WTC11 (cell line): ENCODE data around the gene P2RY12. TPM values are rescaled to one million over a fixed set of nuclear protein-coding genes. Genes with fewer than 3 reads are reported as not detected.

ENCODE experiments used
- ATAC-seq: fragments of 200-7000 bp; cut with Tn5 transposase; 2 replicates; pipeline ENCODE4 v1.10.0; 2021; ENCODE audit warnings: mild to moderate bottlenecking, moderate library complexity
- CTCF ChIA-PET: fragments of 300-600 bp; sonication (Branson Sonifier 250); formaldehyde crosslinking; loops from one replicate; lab custom pipeline; 2021; ENCODE audit warnings: antibody characterized with exemption; lab: Charles Lee
- POLR2A ChIA-PET: fragments of 350-600 bp; sonication (Branson Sonifier 250); formaldehyde crosslinking; loops from one replicate; lab custom pipeline; 2021; ENCODE audit warnings: antibody characterized with exemption; lab: Charles Lee
- DNase-seq: peaks from one replicate; pipeline ENCODE4 v3.0.0; 2021; ENCODE audit warnings: low spot score
- H3K27ac Mint-ChIP-seq: 2 replicates; pipeline ENCODE4 v1.8.0; 2021; ENCODE audit warnings: mixed read lengths
- H3K27me3 Mint-ChIP-seq: 2 replicates; pipeline ENCODE4 v1.8.0; 2021; ENCODE audit warnings: low read depth, mild to moderate bottlenecking, moderate library complexity, mixed read lengths
- H3K36me3 Mint-ChIP-seq: 2 replicates; pipeline ENCODE4 v1.8.0; 2021; ENCODE audit warnings: mixed read lengths
- H3K4me1 Mint-ChIP-seq: 2 replicates; pipeline ENCODE4 v1.8.0; 2022; ENCODE audit warnings: mixed read lengths
- H3K4me3 Mint-ChIP-seq: 2 replicates; pipeline ENCODE4 v1.8.0; 2021; ENCODE audit warnings: mild to moderate bottlenecking, moderate library complexity, mixed read lengths
- H3K9me3 Mint-ChIP-seq: 2 replicates; pipeline ENCODE4 v1.8.0; 2021; ENCODE audit warnings: mixed read lengths
- CBFB ChIP-seq: sonication (generic); formaldehyde crosslinking; IDR thresholded peaks from 2 replicates; pipeline ENCODE4 v1.8.1; 2022; ENCODE audit warnings: mild to moderate bottlenecking, low read depth, missing genetic modification reagents
- EMX1 ChIP-seq: fragments of 250-450 bp; sonication (Bioruptor Pico); IDR thresholded peaks from 2 replicates; pipeline ENCODE4 v1.8.0; 2021; ENCODE audit warnings: mild to moderate bottlenecking
- ETV6 ChIP-seq: sonication (generic); formaldehyde crosslinking; IDR thresholded peaks from 2 replicates; pipeline ENCODE4 v1.8.1; 2022; ENCODE audit warnings: mild to moderate bottlenecking, missing genetic modification reagents
- IRF2 ChIP-seq: sonication (generic); formaldehyde crosslinking; IDR thresholded peaks from 2 replicates; pipeline ENCODE4 v1.8.0; 2022; ENCODE audit warnings: low read depth, missing genetic modification reagents, borderline replicate concordance
- KAT7 ChIP-seq: sonication (generic); formaldehyde crosslinking; IDR thresholded peaks from 2 replicates; pipeline ENCODE4 v1.8.1; 2023; ENCODE audit warnings: missing genetic modification reagents, mild to moderate bottlenecking, borderline replicate concordance
- NR3C1 ChIP-seq: sonication (generic); formaldehyde crosslinking; conservative IDR thresholded peaks from 2 replicates; pipeline ENCODE4 v1.8.1; 2023; ENCODE audit warnings: low read depth, mild to moderate bottlenecking, missing genetic modification reagents
- SMAD4 ChIP-seq: sonication (generic); formaldehyde crosslinking; IDR thresholded peaks from 2 replicates; pipeline ENCODE4 v1.8.0; 2022; ENCODE audit warnings: mild to moderate bottlenecking, missing genetic modification reagents
- SOX15 ChIP-seq: fragments of 250-450 bp; sonication (Bioruptor Pico); IDR thresholded peaks from 2 replicates; pipeline ENCODE4 v1.9.0; 2021; ENCODE audit warnings: mild to moderate bottlenecking
- ZNF138 ChIP-seq: sonication (generic); formaldehyde crosslinking; conservative IDR thresholded peaks from 2 replicates; pipeline ENCODE4 v1.8.1; 2022; ENCODE audit warnings: mild to moderate bottlenecking, moderate library complexity, missing genetic modification reagents
- ZNF317 ChIP-seq: sonication (generic); formaldehyde crosslinking; IDR thresholded peaks from 2 replicates; pipeline ENCODE4 v1.8.1; 2023; ENCODE audit warnings: low read depth, mild to moderate bottlenecking, moderate library complexity, missing genetic modification reagents, borderline replicate concordance
- ZNF423 ChIP-seq: fragments of 250-450 bp; sonication (Bioruptor Pico); IDR thresholded peaks from 2 replicates; pipeline ENCODE4 v2.1.2; 2022; ENCODE audit warnings: mild to moderate bottlenecking, moderate library complexity
- total RNA-seq: library from RNA; stranded (reverse); gene quantifications from 3 replicates; pipeline ENCODE4 v1.2.3, GENCODE V29; 2021
- TF ChIP-seq, protein P1 (sequence below): sonication (generic); formaldehyde crosslinking; IDR thresholded peaks from 2 replicates; pipeline ENCODE4 v1.8.1; 2022; ENCODE audit warnings: low read depth, missing genetic modification reagents, borderline replicate concordance
- TF ChIP-seq, protein P2 (sequence below): sonication (generic); formaldehyde crosslinking; IDR thresholded peaks from 2 replicates; pipeline ENCODE4 v1.8.1; 2023; ENCODE audit warnings: mild to moderate bottlenecking, missing genetic modification reagents, moderate library complexity
- TF ChIP-seq, protein P3 (sequence below): fragments of 200-600 bp; IDR thresholded peaks from 2 replicates; pipeline ENCODE4 v1.8.0; 2022; ENCODE audit warnings: antibody characterized with exemption
- TF ChIP-seq, protein P4 (sequence below): sonication (generic); formaldehyde crosslinking; IDR thresholded peaks from 2 replicates; pipeline ENCODE4 v1.8.1; 2023; ENCODE audit warnings: mild to moderate bottlenecking, moderate library complexity, missing genetic modification reagents
- TF ChIP-seq, protein P5 (sequence below): fragments of 250-450 bp; sonication (Bioruptor Pico); IDR thresholded peaks from 2 replicates; pipeline ENCODE4 v1.9.0; 2021; ENCODE audit warnings: moderate library complexity, mild to moderate bottlenecking, inconsistent platforms, borderline replicate concordance

P2RY12 gene
- total RNA-seq, 1 experiment from 2014 or later: not detected

DNA sequence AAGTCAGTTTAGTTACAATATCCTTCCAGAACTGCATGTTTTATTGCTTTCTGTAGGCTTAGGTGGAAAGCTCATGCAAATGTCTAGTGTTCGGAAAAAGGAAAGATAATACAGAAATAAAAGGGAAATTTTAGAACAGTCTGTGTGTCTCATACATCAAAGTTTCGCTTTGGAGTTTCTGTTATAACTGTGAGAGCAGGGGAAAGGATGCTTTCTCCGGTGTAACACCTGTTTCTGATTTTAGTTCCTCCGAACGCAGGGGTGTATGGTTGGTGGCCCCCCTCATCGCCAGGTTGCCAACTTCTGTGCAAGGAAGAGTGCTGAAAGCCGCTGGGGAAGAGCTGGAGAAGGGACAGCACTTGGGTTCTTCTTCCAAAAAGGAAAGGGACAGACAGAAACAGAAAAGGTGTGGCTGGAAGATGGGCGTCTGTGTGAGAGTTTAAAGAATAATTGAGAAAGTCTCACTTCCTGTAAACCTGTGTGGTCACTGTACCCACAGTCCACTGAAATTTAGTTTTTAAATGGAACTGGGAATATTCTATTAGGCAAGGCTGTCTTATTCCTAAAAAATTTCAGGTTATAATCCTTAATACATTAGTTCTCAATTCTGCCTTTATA is 6.7 kb downstream of the P2RY12 start:
- DNase-seq (no peak), ATAC-seq (no peak)
- POLR2A ChIA-PET: interaction anchor here (0.7 kb wide), 1 partner anchor 33 kb away, joined by 3 read pairs; no protein-coding TSS in a partner anchor
- H3K27me3 Mint-ChIP-seq: no peaks in the 10 kb centered on the region
- H3K36me3 Mint-ChIP-seq: peaks cover 5% of the 10 kb centered on the region
- CTCF ChIA-PET: interaction anchor here (1.0 to 2.7 kb wide), 2 partner anchors 16 to 22 kb away, joined by 4 to 17 read pairs; no protein-coding TSS in a partner anchor
- no peak overlapping the region for H3K27ac Mint-ChIP-seq
- no peaks in the 10 kb centered on the region for H3K9me3 Mint-ChIP-seq
- peaks cover 3% of the 10 kb centered on the region for H3K4me1 Mint-ChIP-seq
- TF ChIP-seq EMX1 (CRISPR knock-in tag) (no peak), ZNF317 (CRISPR knock-in tag) (no peak), SMAD4 (CRISPR knock-in tag) (no peak)
- TF ChIP-seq, protein P1, sequence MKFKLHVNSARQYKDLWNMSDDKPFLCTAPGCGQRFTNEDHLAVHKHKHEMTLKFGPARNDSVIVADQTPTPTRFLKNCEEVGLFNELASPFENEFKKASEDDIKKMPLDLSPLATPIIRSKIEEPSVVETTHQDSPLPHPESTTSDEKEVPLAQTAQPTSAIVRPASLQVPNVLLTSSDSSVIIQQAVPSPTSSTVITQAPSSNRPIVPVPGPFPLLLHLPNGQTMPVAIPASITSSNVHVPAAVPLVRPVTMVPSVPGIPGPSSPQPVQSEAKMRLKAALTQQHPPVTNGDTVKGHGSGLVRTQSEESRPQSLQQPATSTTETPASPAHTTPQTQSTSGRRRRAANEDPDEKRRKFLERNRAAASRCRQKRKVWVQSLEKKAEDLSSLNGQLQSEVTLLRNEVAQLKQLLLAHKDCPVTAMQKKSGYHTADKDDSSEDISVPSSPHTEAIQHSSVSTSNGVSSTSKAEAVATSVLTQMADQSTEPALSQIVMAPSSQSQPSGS (CRISPR knock-in tag): no peak
- TF ChIP-seq, protein P2, sequence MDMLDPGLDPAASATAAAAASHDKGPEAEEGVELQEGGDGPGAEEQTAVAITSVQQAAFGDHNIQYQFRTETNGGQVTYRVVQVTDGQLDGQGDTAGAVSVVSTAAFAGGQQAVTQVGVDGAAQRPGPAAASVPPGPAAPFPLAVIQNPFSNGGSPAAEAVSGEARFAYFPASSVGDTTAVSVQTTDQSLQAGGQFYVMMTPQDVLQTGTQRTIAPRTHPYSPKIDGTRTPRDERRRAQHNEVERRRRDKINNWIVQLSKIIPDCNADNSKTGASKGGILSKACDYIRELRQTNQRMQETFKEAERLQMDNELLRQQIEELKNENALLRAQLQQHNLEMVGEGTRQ (CRISPR knock-in tag): no peak
- H3K4me3 Mint-ChIP-seq: no peak overlapping the region

DNA sequence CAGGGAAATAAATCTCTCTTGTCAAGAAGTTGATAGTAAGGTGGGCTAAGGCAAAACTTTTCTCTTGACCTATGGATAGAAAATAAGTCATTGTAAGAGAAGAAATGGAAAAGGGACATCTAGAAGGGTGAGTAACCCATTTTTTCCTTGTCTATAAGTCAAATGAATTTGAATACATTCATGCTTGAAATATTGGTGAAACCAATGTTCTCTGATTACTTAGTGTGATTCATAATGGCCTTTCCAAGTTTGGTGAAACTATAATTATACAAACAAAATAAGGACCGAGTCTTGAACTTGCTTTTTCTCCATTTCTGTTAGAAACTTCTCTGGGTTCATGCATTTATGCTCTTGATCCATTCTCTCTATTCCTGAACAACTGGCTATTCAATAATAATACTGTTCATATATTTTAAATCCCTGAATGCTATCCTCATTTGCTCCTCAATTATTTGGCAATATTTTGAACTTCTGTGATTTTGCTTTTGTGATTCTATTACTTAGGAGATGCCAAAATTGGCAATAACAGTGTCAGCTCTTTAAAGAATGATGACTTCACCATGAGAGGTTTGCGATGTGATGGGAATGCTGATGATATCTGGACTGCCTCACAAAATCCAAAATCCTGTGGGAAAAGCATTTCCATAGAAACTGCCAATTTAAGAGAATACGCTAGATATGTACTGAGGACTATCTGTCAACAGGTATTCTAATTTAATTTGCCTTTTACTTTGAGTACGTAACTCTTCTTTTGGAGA is 12.3 kb downstream of the P2RY12 start:
- POLR2A ChIA-PET: no interaction called here
- ATAC-seq: no peak
- Mint-ChIP-seq H3K27ac (no peak overlapping the region), H3K4me1 (peaks cover under 1% of the 10 kb centered on the region; the same call in 1 of the 2 replicates), H3K36me3 (peaks cover 3% of the 10 kb centered on the region; the same call in 1 of the 2 replicates), H3K27me3 (no peaks in the 10 kb centered on the region), H3K9me3 (no peaks in the 10 kb centered on the region), H3K4me3 (no peak overlapping the region)
- DNase-seq: no peak
- TF ChIP-seq, protein P3, sequence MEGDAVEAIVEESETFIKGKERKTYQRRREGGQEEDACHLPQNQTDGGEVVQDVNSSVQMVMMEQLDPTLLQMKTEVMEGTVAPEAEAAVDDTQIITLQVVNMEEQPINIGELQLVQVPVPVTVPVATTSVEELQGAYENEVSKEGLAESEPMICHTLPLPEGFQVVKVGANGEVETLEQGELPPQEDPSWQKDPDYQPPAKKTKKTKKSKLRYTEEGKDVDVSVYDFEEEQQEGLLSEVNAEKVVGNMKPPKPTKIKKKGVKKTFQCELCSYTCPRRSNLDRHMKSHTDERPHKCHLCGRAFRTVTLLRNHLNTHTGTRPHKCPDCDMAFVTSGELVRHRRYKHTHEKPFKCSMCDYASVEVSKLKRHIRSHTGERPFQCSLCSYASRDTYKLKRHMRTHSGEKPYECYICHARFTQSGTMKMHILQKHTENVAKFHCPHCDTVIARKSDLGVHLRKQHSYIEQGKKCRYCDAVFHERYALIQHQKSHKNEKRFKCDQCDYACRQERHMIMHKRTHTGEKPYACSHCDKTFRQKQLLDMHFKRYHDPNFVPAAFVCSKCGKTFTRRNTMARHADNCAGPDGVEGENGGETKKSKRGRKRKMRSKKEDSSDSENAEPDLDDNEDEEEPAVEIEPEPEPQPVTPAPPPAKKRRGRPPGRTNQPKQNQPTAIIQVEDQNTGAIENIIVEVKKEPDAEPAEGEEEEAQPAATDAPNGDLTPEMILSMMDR: no peak
- TF ChIP-seq, protein P4, sequence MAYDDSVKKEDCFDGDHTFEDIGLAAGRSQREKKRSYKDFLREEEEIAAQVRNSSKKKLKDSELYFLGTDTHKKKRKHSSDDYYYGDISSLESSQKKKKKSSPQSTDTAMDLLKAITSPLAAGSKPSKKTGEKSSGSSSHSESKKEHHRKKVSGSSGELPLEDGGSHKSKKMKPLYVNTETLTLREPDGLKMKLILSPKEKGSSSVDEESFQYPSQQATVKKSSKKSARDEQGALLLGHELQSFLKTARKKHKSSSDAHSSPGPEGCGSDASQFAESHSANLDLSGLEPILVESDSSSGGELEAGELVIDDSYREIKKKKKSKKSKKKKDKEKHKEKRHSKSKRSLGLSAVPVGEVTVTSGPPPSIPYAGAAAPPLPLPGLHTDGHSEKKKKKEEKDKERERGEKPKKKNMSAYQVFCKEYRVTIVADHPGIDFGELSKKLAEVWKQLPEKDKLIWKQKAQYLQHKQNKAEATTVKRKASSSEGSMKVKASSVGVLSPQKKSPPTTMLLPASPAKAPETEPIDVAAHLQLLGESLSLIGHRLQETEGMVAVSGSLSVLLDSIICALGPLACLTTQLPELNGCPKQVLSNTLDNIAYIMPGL (CRISPR knock-in tag): no peak
- TF ChIP-seq, protein P5, sequence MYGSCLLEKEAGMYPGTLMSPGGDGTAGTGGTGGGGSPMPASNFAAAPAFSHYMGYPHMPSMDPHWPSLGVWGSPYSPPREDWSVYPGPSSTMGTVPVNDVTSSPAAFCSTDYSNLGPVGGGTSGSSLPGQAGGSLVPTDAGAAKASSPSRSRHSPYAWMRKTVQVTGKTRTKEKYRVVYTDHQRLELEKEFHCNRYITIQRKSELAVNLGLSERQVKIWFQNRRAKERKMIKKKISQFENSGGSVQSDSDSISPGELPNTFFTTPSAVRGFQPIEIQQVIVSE: no peak
- TF ChIP-seq KAT7: no peak
- no peak for TF ChIP-seq IRF2 (CRISPR knock-in tag)
- TF ChIP-seq ZNF423: no peak
- no peak for TF ChIP-seq ETV6
- no peak for TF ChIP-seq ZNF317 (CRISPR knock-in tag)
- TF ChIP-seq CBFB (CRISPR knock-in tag): no peak
- no peak for TF ChIP-seq ZNF138 (CRISPR knock-in tag)
- TF ChIP-seq SOX15 (CRISPR knock-in tag): no peak
- no peak for TF ChIP-seq NR3C1 (CRISPR knock-in tag)
- CTCF ChIA-PET: no interaction called here
